ENCODE results near the gene SBK2. TPM values are rescaled to one million over a fixed set of nuclear protein-coding genes. Genes with fewer than 3 reads are reported as not detected.

Gene SBK2
- total and polyA plus RNA-seq, 9 of the 15 experiments (the other 6 are each of a cell fraction or from before 2014, with no cell fraction given): not detected

DNA sequence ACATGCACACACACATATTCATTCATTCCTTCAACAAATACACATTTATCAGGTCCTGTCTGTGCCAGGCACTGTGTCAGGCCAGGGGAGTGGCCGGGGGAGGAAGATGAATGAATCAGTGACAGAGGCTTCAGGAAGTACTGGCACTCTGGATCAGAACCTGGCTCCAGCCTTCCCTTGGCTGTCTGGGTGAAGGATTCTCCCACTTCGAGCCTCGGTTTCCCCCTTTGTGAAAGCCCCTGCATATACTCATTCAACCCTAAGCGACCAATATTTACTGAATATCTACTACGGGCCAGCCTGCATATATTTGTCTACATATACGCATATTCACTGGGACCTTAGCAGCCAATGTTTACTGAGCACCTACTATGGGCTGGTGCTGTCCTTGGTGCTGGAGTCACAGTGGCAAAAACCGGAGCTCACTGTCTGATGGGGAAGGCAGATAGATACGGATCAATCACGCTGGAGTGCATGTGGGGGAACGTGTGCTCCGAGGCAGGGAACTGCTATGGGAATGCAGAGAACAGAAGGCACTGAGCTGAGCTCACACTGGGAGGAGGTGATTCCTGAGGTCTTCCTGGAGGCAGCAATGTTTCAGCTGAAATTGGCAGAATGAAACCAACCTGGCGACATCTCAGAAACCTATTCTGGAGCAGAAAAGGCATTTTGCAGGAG, 44.4 kb upstream of the SBK2 start (continued):
- TF ChIP-seq, protein P1, sequence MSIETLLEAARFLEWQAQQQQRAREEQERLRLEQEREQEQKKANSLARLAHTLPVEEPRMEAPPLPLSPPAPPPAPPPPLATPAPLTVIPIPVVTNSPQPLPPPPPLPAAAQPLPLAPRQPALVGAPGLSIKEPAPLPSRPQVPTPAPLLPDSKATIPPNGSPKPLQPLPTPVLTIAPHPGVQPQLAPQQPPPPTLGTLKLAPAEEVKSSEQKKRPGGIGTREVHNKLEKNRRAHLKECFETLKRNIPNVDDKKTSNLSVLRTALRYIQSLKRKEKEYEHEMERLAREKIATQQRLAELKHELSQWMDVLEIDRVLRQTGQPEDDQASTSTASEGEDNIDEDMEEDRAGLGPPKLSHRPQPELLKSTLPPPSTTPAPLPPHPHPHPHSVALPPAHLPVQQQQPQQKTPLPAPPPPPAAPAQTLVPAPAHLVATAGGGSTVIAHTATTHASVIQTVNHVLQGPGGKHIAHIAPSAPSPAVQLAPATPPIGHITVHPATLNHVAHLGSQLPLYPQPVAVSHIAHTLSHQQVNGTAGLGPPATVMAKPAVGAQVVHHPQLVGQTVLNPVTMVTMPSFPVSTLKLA (conservative IDR thresholded peaks at IDR 0.05): 0 out of 4 replicates have a peak, but pooled peaks of 1 of the 2 experiments have one; percentile 5
- TF ChIP-seq, protein P2, sequence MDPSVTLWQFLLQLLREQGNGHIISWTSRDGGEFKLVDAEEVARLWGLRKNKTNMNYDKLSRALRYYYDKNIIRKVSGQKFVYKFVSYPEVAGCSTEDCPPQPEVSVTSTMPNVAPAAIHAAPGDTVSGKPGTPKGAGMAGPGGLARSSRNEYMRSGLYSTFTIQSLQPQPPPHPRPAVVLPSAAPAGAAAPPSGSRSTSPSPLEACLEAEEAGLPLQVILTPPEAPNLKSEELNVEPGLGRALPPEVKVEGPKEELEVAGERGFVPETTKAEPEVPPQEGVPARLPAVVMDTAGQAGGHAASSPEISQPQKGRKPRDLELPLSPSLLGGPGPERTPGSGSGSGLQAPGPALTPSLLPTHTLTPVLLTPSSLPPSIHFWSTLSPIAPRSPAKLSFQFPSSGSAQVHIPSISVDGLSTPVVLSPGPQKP (CRISPR knock-in tag; IDR thresholded peaks at IDR 0.05): no peak
- TF ChIP-seq GABPB1 (CRISPR knock-in tag; IDR thresholded peaks at IDR 0.05) (peak; percentile 57), PTBP1 (IDR thresholded peaks at IDR 0.05; ENCODE audit: low read depth, low read length) (0 out of 2 replicates have a peak, but pooled peaks have one; percentile 86), KAT2B (IDR thresholded peaks at IDR 0.05; ENCODE audit: low read depth, low read length) (no peak), RBM25 (IDR thresholded peaks at IDR 0.05; ENCODE audit: low read depth, low read length, severe bottlenecking) (peak; percentile 86), FOXK1 (CRISPR knock-in tag; IDR thresholded peaks at IDR 0.05; ENCODE audit: borderline replicate concordance) (peak; percentile 44; the same call in 1 of the 2 replicates), MEIS2 (IDR thresholded peaks at IDR 0.05; ENCODE audit: partially characterized antibody) (peak; percentile 21), ZKSCAN1 (IDR thresholded peaks at IDR 0.05; ENCODE audit: low read depth, low read length) (peak; percentile 100), MIER1 (IDR thresholded peaks at IDR 0.05; ENCODE audit: low read depth) (peak; percentile 96), ZNF263 (CRISPR knock-in tag; IDR thresholded peaks at IDR 0.05; ENCODE audit: borderline replicate concordance) (peak; percentile 41; the same call in 1 of the 2 replicates)
- TF ChIP-seq, protein P3, sequence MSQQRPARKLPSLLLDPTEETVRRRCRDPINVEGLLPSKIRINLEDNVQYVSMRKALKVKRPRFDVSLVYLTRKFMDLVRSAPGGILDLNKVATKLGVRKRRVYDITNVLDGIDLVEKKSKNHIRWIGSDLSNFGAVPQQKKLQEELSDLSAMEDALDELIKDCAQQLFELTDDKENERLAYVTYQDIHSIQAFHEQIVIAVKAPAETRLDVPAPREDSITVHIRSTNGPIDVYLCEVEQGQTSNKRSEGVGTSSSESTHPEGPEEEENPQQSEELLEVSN (IDR thresholded peaks at IDR 0.05; ENCODE audit: borderline replicate concordance in 1 of 2, extremely low read depth in 1 of 2, insufficient read depth in 1 of 2, insufficient read length in 1 of 2, low read depth in 1 of 2, low read length in 1 of 2, poor library complexity in 1 of 2, severe bottlenecking in 1 of 2): no peak
- TF ChIP-seq, protein P4, sequence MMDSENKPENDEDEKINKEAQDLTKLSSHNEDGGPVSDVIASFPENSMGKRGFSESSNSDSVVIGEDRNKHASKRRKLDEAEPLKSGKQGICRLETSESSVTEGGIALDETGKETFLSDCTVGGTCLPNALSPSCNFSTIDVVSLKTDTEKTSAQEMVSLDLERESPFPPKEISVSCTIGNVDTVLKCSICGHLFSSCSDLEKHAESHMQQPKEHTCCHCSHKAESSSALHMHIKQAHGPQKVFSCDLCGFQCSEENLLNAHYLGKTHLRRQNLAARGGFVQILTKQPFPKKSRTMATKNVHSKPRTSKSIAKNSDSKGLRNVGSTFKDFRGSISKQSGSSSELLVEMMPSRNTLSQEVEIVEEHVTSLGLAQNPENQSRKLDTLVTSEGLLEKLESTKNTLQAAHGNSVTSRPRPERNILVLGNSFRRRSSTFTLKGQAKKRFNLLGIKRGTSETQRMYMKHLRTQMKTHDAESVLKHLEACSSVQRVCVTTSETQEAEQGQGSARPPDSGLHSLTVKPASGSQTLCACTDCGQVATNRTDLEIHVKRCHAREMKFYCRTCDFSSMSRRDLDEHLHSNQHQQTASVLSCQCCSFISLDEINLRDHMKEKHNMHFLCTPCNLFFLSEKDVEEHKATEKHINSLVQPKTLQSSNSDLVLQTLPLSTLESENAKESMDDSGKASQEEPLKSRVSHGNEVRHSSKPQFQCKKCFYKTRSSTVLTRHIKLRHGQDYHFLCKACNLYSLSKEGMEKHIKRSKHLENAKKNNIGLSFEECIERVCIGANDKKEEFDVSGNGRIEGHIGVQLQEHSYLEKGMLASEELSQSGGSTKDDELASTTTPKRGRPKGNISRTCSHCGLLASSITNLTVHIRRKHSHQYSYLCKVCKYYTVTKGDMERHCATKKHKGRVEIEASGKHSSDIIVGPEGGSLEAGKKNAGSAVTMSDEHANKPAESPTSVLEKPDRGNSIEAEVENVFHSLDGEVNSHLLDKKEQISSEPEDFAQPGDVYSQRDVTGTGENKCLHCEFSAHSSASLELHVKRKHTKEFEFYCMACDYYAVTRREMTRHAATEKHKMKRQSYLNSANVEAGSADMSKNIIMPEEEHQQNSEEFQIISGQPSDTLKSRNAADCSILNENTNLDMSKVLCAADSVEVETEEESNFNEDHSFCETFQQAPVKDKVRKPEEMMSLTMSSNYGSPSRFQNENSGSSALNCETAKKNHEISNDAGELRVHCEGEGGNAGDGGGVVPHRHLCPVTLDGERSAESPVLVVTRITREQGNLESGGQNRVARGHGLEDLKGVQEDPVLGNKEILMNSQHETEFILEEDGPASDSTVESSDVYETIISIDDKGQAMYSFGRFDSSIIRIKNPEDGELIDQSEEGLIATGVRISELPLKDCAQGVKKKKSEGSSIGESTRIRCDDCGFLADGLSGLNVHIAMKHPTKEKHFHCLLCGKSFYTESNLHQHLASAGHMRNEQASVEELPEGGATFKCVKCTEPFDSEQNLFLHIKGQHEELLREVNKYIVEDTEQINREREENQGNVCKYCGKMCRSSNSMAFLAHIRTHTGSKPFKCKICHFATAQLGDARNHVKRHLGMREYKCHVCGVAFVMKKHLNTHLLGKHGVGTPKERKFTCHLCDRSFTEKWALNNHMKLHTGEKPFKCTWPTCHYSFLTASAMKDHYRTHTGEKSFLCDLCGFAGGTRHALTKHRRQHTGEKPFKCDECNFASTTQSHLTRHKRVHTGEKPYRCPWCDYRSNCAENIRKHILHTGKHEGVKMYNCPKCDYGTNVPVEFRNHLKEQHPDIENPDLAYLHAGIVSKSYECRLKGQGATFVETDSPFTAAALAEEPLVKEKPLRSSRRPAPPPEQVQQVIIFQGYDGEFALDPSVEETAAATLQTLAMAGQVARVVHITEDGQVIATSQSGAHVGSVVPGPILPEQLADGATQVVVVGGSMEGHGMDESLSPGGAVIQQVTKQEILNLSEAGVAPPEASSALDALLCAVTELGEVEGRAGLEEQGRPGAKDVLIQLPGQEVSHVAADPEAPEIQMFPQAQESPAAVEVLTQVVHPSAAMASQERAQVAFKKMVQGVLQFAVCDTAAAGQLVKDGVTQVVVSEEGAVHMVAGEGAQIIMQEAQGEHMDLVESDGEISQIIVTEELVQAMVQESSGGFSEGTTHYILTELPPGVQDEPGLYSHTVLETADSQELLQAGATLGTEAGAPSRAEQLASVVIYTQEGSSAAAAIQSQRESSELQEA (IDR thresholded peaks at IDR 0.05; ENCODE audit: low read depth): no peak
